Parathyroid adenoma (tissue), 2 donors: ENCODE data around the gene EPS15.
"Not testable (repeated sequence)": the region's sequence is repeated elsewhere in the genome, so short reads cannot be mapped to it uniquely, and the experiment has no call there.

ENCODE experiments used
- H2AFZ ChIP-seq: fragments of 300-600 bp; sonication (generic); one replicate; pipeline ENCODE4 v1.7.0; 2017; ENCODE audit warnings: antibody characterized with exemption, mild to moderate bottlenecking
- H3K27ac ChIP-seq: fragments of 300-600 bp; sonication (generic); one replicate; pipeline ENCODE4 v1.7.0; 2017
- H3K27me3 ChIP-seq: fragments of 300-600 bp; sonication (generic); one replicate; pipeline ENCODE4 v1.7.0; 2017; ENCODE audit warnings: low read length; ENCODE audit not compliant: control insufficient read depth, insufficient read depth
- H3K36me3 ChIP-seq: fragments of 300-600 bp; sonication (generic); one replicate; pipeline ENCODE4 v1.7.0; 2017; ENCODE audit warnings: low read length; ENCODE audit not compliant: control insufficient read depth, insufficient read depth
- H3K4me1 ChIP-seq: fragments of 300-600 bp; sonication (generic); one replicate; pipeline ENCODE4 v1.7.0; 2017; ENCODE audit warnings: control low read depth
- H3K4me2 ChIP-seq: fragments of 300-600 bp; sonication (generic); one replicate; pipeline ENCODE4 v1.7.0; 2017; ENCODE audit warnings: low read length
- H3K4me3 ChIP-seq: fragments of 300-600 bp; sonication (generic); one replicate; pipeline ENCODE4 v1.7.0; 2017; ENCODE audit warnings: low read depth, low read length
- H3K79me2 ChIP-seq: fragments of 300-600 bp; sonication (generic); one replicate; pipeline ENCODE4 v1.7.0; 2017; ENCODE audit warnings: control low read depth
- H3K9ac ChIP-seq: fragments of 300-600 bp; sonication (generic); one replicate; pipeline ENCODE4 v1.7.0; 2017; ENCODE audit warnings: mild to moderate bottlenecking
- H3K9me3 ChIP-seq: fragments of 300-600 bp; sonication (generic); one replicate; pipeline ENCODE4 v1.7.0; 2017; ENCODE audit warnings: low read length; ENCODE audit not compliant: control insufficient read depth
- TF ChIP-seq, protein P1 (sequence below): fragments of 300-600 bp; sonication (generic); IDR thresholded peaks from one replicate; pipeline ENCODE4 v1.7.0; 2017; ENCODE audit warnings: antibody characterized with exemption, mild to moderate bottlenecking
- donor health status: primary hyperparathyroidism.

Gene EPS15

DNA sequence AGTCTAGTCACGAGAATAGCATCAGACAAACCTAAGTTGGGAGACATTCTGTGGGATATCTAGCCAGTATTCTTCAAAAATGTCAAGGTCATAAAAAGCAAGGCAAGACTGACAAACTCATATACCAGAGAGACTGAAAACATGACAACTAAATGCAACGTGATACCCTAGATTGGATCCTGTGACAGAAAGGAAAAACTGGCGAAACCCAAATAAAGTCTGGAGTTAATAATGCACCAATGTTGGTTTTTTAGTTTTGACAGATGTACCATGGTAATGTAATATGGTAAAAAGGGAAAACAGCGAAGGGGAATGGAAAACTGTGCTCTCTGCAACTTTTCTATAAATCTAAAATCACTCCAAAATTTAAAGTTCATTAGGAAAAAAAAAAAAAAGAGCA is 64.5 kb downstream of the EPS15 start:
- Histone ChIP-seq H3K27ac (peak overlapping the region; percentile 82), H3K4me2 (peak overlapping the region; percentile 35), H3K4me3 (no peak overlapping the region), H3K4me1 (no peaks in the 10 kb centered on the region), H3K9ac (no peak overlapping the region), H3K9me3 (no peaks in the 10 kb centered on the region), H3K79me2 (no peaks in the 10 kb centered on the region), H3K36me3 (no peaks in the 10 kb centered on the region), H3K27me3 (no peaks in the 10 kb centered on the region), H2AFZ (peak overlapping the region; percentile 2)
- TF ChIP-seq, protein P1, sequence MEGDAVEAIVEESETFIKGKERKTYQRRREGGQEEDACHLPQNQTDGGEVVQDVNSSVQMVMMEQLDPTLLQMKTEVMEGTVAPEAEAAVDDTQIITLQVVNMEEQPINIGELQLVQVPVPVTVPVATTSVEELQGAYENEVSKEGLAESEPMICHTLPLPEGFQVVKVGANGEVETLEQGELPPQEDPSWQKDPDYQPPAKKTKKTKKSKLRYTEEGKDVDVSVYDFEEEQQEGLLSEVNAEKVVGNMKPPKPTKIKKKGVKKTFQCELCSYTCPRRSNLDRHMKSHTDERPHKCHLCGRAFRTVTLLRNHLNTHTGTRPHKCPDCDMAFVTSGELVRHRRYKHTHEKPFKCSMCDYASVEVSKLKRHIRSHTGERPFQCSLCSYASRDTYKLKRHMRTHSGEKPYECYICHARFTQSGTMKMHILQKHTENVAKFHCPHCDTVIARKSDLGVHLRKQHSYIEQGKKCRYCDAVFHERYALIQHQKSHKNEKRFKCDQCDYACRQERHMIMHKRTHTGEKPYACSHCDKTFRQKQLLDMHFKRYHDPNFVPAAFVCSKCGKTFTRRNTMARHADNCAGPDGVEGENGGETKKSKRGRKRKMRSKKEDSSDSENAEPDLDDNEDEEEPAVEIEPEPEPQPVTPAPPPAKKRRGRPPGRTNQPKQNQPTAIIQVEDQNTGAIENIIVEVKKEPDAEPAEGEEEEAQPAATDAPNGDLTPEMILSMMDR: no peak

DNA sequence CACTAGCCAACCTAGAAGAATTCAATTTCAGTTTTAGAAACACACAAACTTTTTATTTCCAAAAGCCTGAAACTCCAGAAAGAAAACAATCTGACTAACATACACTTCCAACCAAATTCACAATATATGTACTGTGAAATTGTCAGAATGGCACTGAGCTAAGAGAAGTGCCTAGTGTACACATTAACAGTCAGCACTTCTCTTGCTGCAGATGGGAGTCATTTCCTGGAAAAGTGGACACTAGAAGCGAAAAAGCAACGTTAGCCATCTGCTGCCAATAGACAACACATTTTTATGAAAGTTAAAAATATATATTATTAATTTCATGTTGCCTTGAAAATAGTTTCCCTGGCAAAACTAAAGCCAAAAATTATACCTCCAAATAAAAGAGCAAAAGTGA is 66.1 kb downstream of the EPS15 start:
- Histone ChIP-seq H2AFZ (no peak overlapping the region), H3K9me3 (no peaks in the 10 kb centered on the region), H3K27ac (no peak overlapping the region), H3K9ac (no peak overlapping the region), H3K4me3 (no peak overlapping the region), H3K4me1 (no peaks in the 10 kb centered on the region), H3K36me3 (no peaks in the 10 kb centered on the region), H3K4me2 (no peak overlapping the region), H3K79me2 (no peaks in the 10 kb centered on the region), H3K27me3 (no peaks in the 10 kb centered on the region)
- TF ChIP-seq, protein P1: no peak

DNA sequence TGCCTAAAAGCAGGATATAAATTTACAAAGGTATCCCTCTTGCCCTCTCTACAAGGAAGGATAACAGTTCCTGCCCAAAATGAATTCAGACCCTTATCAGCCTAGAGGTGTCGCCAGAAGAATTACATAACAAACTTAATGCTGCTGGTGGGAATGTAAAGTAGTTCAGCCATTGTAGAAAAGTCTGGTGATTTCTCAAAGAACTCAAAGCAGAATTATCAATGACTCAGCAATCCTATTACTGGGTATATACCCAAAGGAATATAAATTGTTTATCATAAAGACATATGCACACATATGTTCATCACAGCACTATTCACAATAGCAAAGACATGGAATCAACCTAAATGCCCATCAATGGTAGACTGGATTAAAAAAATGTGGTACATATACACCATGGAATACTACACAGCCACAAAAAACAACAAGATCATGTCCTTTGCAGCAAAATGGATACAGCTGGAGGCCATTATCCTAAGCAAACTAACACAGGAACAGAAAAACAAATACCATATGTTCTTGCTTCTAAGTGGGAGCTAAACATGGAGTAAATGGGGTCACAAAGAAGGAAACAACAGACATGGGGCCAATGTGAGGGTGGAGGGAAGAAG is 70.1 kb downstream of the EPS15 start:
- H3K36me3 ChIP-seq, H3K27me3 ChIP-seq, H3K27ac ChIP-seq, H3K4me2 ChIP-seq, H3K4me1 ChIP-seq, H3K4me3 ChIP-seq, H3K79me2 ChIP-seq, H3K9ac ChIP-seq, H3K9me3 ChIP-seq, H2AFZ ChIP-seq: not testable (repeated sequence)

DNA sequence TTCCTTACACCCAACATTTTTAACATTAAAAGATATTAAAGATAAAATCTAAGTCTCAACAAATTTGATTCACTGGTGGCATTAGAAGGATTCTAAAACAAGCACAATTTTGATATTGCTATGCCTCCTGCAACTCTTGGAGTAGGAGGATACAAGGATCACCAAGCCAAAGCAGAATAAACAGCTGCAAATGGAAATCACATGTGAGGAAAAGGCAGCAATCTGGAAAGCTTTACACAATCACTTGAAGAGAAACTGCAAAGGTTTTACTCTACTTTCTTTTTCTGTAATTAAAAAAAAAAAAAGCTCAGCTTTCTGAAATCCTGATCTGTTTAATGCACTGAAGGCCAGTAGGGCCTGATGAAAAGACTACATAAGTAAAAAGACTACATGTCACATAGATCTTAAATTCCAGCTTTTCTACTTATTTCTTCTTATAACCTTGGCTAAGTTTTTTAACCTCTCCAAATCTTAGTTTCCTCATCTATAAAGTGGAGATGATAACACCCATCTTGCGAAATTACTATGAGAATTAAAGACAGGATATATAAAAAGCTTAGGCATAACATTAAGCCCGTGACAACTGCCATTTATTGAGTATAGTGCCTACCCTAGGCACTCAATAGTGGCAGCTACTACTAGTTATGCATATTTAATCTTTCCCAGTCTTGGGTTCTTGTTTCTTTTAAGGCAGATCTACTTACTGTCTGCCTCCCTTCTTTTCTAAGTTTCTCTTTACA is 73.5 kb downstream of the EPS15 start:
- Histone ChIP-seq H3K27me3 (no peaks in the 10 kb centered on the region), H3K4me1 (peaks cover 3% of the 10 kb centered on the region), H2AFZ (no peak overlapping the region), H3K4me3 (no peak overlapping the region), H3K4me2 (no peak overlapping the region), H3K27ac (no peak overlapping the region), H3K9ac (no peak overlapping the region), H3K36me3 (no peaks in the 10 kb centered on the region), H3K79me2 (no peaks in the 10 kb centered on the region), H3K9me3 (no peaks in the 10 kb centered on the region)
- TF ChIP-seq, protein P1: no peak

DNA sequence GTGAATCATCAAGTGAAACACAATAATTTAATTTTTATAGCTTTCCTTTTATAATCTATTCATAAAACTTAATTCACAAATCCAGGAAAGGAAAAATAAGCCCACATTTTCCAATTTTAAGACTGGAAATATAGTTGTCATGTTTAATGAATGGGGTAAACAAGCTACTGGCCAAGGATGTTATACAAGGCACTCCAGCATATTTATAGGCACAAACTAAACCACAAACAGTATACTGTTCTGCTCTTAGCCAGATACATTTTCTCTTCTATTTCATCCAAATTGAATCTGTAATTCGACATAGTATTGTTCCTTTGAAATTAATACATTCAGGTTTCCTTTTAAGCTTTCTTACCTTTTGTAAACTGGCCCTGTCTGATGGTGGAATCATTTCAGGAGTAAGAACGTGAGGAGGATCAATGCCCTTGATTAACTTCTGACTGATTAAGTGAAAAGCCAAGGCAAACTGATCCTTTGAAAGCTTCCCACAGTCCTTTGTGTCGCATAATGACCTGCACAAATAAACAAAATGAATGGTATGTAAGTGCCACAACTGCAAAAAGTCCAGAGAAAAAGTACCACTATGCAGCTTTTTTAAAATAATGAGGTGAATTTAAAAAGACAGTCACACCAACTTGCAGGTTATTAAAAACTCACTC is 74.4 kb downstream of the EPS15 start:
- H3K36me3 ChIP-seq: no peaks in the 10 kb centered on the region
- no peak overlapping the region for H3K27ac ChIP-seq
- H3K27me3 ChIP-seq: no peaks in the 10 kb centered on the region
- H3K4me1 ChIP-seq: peaks cover 3% of the 10 kb centered on the region
- no peak overlapping the region for H3K4me3 ChIP-seq
- H3K9ac ChIP-seq: no peak overlapping the region
- H3K9me3 ChIP-seq: no peaks in the 10 kb centered on the region
- no peak overlapping the region for H2AFZ ChIP-seq
- H3K4me2 ChIP-seq: no peak overlapping the region
- TF ChIP-seq, protein P1: no peak
- no peaks in the 10 kb centered on the region for H3K79me2 ChIP-seq
